Common myeloid progenitor, CD34-positive (primary cell): ENCODE data around the gene WIPF3.

Source experiments
- CTCF ChIA-PET: fragments of 350-600 bp; sonication (Branson Sonifier 250); formaldehyde crosslinking; loops from one replicate; lab custom pipeline; 2021; ENCODE audit warnings: antibody characterized with exemption; lab: Charles Lee
- POLR2A ChIA-PET: fragments of 350-600 bp; sonication (Branson Sonifier 250); formaldehyde crosslinking; loops from one replicate; lab custom pipeline; 2021; ENCODE audit warnings: antibody characterized with exemption; lab: Charles Lee
- DNase-seq, 3 donors: peaks; one replicate each; pipeline versions ENCODE4 v3.0.0 to v3.0.0-alpha.2; 2013
- H3K27ac ChIP-seq, 2 experiments: 1 replicate in 1 of 2; 2 replicates in 1 of 2; pipeline ENCODE4 v1.7.0; 2013; ENCODE audit warnings: inconsistent platforms in 2 of 2, low read length in 2 of 2, mild to moderate bottlenecking in 2 of 2, low read depth in 1 of 2, moderate library complexity in 1 of 2; ENCODE audit not compliant: severe bottlenecking in 2 of 2, insufficient read depth in 1 of 2, poor library complexity in 1 of 2
- H3K27me3 ChIP-seq, 5 experiments: replicated peaks in 2 of 5; 1 replicate in 3 of 5; 2 replicates in 2 of 5; pipeline versions ENCODE4 v1.6.1 to v1.7.0; 2013; ENCODE audit warnings: low read length in 4 of 5, mild to moderate bottlenecking in 2 of 5, moderate library complexity in 2 of 5, inconsistent platforms in 1 of 5; ENCODE audit not compliant: insufficient read depth in 5 of 5, control insufficient read depth in 4 of 5
- H3K36me3 ChIP-seq, 4 experiments: 1 replicate in 2 of 4; 2 replicates in 2 of 4; pipeline versions ENCODE4 v1.6.1 to v1.7.0; 2013; ENCODE audit warnings: low read length in 3 of 4, control low read depth in 1 of 4, mild to moderate bottlenecking in 1 of 4; ENCODE audit not compliant: control insufficient read depth in 4 of 4, insufficient read depth in 4 of 4
- H3K4me1 ChIP-seq, 4 experiments: 1 replicate in 3 of 4; 2 replicates in 1 of 4; pipeline versions ENCODE4 v1.6.1 to v1.7.1; 2013; ENCODE audit warnings: low read length in 3 of 4, mild to moderate bottlenecking in 3 of 4, control low read depth in 1 of 4, inconsistent platforms in 1 of 4, moderate library complexity in 1 of 4; ENCODE audit not compliant: control insufficient read depth in 4 of 4, insufficient read depth in 4 of 4; ENCODE audit errors: control extremely low read depth in 1 of 4
- H3K4me3 ChIP-seq, 7 experiments: 1 replicate in 4 of 7; 2 replicates in 3 of 7; pipeline versions ENCODE4 v1.5.1 to v1.7.0; 2013; ENCODE audit warnings: mild to moderate bottlenecking in 7 of 7, low read length in 6 of 7, moderate library complexity in 6 of 7, inconsistent platforms in 2 of 7, low read depth in 2 of 7, control low read depth in 1 of 7; ENCODE audit not compliant: insufficient read depth in 4 of 7, control insufficient read depth in 1 of 7; ENCODE audit errors: extremely low read depth in 1 of 7
- H3K9me3 ChIP-seq, 5 experiments: 1 replicate in 4 of 5; 2 replicates in 1 of 5; pipeline versions ENCODE4 v1.6.1 to v1.7.1; 2013; ENCODE audit warnings: low read length in 4 of 5, mild to moderate bottlenecking in 2 of 5, inconsistent platforms in 1 of 5, low read depth in 1 of 5, moderate library complexity in 1 of 5; ENCODE audit not compliant: control insufficient read depth in 4 of 5, insufficient read depth in 2 of 5; ENCODE audit errors: control extremely low read depth in 1 of 5
- WGBS: methylation state at CpG from one replicate; pipeline ENCODE4 v1.1.5; 2013; ENCODE audit not compliant: insufficient coverage; 5-methylcytosine and 5-hydroxymethylcytosine counted together

Gene WIPF3

DNA sequence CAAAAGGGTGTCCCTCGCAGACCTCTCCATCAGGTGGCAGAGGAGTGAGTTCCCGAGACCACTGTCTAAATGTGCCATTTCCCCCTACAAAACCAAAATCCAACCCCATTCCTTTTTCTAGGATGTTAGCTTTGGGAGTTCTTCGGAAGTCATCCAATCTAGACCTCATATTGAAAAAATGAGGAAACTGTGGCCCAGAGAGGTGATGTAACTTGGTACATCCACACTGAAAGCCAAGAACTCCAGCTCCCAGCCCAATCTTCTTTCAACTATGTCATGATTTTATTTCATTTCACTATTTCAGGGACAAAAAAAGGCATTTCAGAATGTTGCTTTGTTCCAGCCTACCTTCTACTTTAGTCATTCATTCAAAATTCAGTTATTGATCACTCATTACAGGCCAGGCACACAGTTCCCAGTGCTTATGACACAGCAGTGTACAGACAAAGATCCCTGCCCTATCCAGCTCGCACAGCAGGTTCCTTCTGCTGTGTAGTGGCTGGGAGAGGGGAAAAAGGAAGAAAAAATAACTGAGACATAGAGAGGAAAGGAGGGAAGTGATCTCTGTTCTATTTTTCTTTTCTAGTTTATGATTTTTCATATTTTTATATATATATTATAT is 147.5 kb downstream of the WIPF3 start:
- DNase-seq, result no peak
- Histone ChIP-seq H3K36me3 (peaks cover 19 to 50% (median 32%) of the 10 kb centered on the region in 4 experiments), H3K4me3 (no peak overlapping the region), H3K9me3 (peaks cover 0 to 12% (median 0%) of the 10 kb centered on the region in 5 experiments), H3K27ac (no peak overlapping the region), H3K4me1 (peaks cover 10 to 22% (median 17%) of the 10 kb centered on the region in 4 experiments), H3K27me3 (no peaks in the 10 kb centered on the region)
- POLR2A ChIA-PET, result no interaction called here
- CTCF ChIA-PET, result interaction anchor here (0.9 to 12.9 kb wide), 4 partner anchors 28 to 109 kb away, joined by 3 to 108 read pairs (median 3); no protein-coding TSS in a partner anchor
- WGBS, result 94% methylated on average over 2 of the region's 4 CpGs

DNA sequence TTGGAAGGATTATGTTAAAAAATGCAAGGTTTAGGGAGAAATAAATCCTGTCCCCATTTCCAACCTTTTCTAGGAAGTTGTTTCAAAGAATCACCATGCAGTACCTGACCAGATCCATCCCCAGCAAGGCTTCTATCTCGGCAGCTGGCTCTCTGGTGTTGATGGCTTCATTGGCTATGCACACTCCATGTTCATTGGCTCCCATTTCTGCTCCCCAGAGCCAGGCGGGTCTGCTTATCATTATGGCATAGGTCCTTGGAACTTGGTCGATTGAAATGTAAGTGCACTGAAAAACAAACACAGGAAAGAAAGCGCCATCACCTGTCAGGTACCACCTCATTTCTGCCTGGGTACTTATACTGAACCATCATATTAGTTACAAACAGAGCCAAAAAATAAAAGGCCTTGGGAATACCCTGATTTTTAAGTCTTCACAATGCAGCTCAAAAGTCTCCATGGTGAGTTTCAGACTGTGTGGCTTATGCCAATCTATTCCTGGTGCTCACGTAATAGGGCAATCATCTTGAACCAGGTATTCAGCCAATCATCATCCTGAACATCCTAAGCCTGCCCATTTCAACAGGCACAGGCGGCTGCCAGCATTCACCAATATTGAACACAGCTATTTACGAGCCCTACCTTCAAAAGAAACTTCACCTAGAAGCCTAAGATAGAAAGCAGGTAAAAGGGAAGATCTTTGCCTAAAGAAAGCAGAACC is 148.9 kb downstream of the WIPF3 start:
- ChIA-PET CTCF (interaction anchor here (0.7 to 12.9 kb wide), 10 partner anchors 8 to 108 kb away, joined by 3 to 108 read pairs (median 4); partner anchors contain the start of gene PLEKHA8), POLR2A (interaction anchor here (1.1 kb wide), 1 partner anchor 34 kb away, joined by 3 read pairs; the partner anchor contains the start of gene SCRN1)
- Histone ChIP-seq H3K36me3 (peaks cover 18 to 44% (median 30%) of the 10 kb centered on the region in 4 experiments), H3K4me3 (no peak overlapping the region), H3K4me1 (peaks cover 10 to 22% (median 17%) of the 10 kb centered on the region in 4 experiments), H3K27me3 (no peaks in the 10 kb centered on the region), H3K9me3 (peaks cover 0 to 12% (median 0%) of the 10 kb centered on the region in 5 experiments), H3K27ac (no peak overlapping the region)
- WGBS, result 100% methylated on average over 4 of the region's 7 CpGs
- DNase-seq, result no peak

- Histone ChIP-seq H3K27me3 (no peaks in the 10 kb centered on the region), H3K4me1 (peaks cover 10 to 22% (median 17%) of the 10 kb centered on the region in 4 experiments), H3K9me3 (peaks cover 0 to 5% (median 0%) of the 10 kb centered on the region in 5 experiments), H3K4me3 (peak overlapping the region in 3 of 7 experiments; percentile 20 to 53 (median 35)), H3K36me3 (peaks cover 14 to 37% (median 25%) of the 10 kb centered on the region in 4 experiments), H3K27ac (no peak overlapping the region)
- DNase-seq, result peak; percentile 60 to 92 (median 90)
- POLR2A ChIA-PET, result interaction anchor here (1.1 kb wide), 1 partner anchor 34 kb away, joined by 3 read pairs; the partner anchor contains the start of gene SCRN1
- CTCF ChIA-PET, result interaction anchor here (0.6 to 12.9 kb wide), 16 partner anchors 9 to 107 kb away, joined by 3 to 108 read pairs (median 4); partner anchors contain the start of gene PLEKHA8
- 0% methylated on average over 5 of the region's 8 CpGs for WGBS
Measured at GRCh38 chr7:29955799-29956486, 149.6 kb downstream of the WIPF3 start.

DNA sequence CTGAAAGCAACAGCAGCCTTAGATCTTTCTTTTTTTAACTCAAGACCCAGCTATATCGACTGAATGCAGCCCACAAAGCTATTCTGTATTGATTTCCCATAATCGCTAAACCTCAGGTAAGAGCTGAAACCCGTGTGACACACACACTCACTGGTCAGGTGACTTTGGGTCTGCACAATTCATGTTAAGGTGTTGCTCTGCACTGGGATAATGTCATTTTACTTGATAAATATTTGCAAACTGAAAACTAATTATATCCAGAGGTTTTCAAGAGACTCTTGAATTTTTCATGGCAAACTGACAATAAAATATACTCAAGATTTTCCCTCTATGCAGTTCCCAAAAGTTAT is 150.2 kb downstream of the WIPF3 start:
- Histone ChIP-seq H3K9me3 (no peaks in the 10 kb centered on the region), H3K4me3 (peak overlapping the region in 3 of 7 experiments; percentile 20 to 53 (median 35)), H3K27ac (no peak overlapping the region), H3K27me3 (no peaks in the 10 kb centered on the region), H3K36me3 (peaks cover 9 to 32% (median 19%) of the 10 kb centered on the region in 4 experiments), H3K4me1 (peaks cover 10 to 22% (median 17%) of the 10 kb centered on the region in 4 experiments)
- DNase-seq, result no peak
- POLR2A ChIA-PET, result interaction anchor here (0.6 to 1.1 kb wide), 4 partner anchors 22 to 120 kb away, joined by 3 read pairs; partner anchors contain the start of gene SCRN1
- CTCF ChIA-PET, result interaction anchor here (1.1 to 12.9 kb wide), 13 partner anchors 9 to 106 kb away, joined by 3 to 108 read pairs (median 4); partner anchors contain the start of gene PLEKHA8
- 20% methylated on average over 3 of the region's 3 CpGs for WGBS

- 94% methylated on average over 8 of the region's 9 CpGs for WGBS
- Histone ChIP-seq H3K9me3 (no peaks in the 10 kb centered on the region), H3K4me1 (peaks cover 10 to 22% (median 17%) of the 10 kb centered on the region in 4 experiments), H3K36me3 (peaks cover 4 to 24% (median 12%) of the 10 kb centered on the region in 4 experiments), H3K27me3 (no peaks in the 10 kb centered on the region), H3K4me3 (no peak overlapping the region), H3K27ac (no peak overlapping the region)
- ChIA-PET POLR2A (no interaction called here), CTCF (interaction anchor here (0.8 to 12.9 kb wide), 5 partner anchors 20 to 105 kb away, joined by 3 to 108 read pairs (median 4); no protein-coding TSS in a partner anchor)
- no peak for DNase-seq
Measured at GRCh38 chr7:29957521-29958310, 151.4 kb downstream of the WIPF3 start.
